ENCODE results near the gene CNTNAP2.

CNTNAP2 gene

GRCh38 chr7:147978651-147979050 is 1862.0 kb downstream of the CNTNAP2 start:
- TF ChIP-seq, protein P1, sequence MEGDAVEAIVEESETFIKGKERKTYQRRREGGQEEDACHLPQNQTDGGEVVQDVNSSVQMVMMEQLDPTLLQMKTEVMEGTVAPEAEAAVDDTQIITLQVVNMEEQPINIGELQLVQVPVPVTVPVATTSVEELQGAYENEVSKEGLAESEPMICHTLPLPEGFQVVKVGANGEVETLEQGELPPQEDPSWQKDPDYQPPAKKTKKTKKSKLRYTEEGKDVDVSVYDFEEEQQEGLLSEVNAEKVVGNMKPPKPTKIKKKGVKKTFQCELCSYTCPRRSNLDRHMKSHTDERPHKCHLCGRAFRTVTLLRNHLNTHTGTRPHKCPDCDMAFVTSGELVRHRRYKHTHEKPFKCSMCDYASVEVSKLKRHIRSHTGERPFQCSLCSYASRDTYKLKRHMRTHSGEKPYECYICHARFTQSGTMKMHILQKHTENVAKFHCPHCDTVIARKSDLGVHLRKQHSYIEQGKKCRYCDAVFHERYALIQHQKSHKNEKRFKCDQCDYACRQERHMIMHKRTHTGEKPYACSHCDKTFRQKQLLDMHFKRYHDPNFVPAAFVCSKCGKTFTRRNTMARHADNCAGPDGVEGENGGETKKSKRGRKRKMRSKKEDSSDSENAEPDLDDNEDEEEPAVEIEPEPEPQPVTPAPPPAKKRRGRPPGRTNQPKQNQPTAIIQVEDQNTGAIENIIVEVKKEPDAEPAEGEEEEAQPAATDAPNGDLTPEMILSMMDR (IDR thresholded peaks at IDR 0.05): no peak
- DNase-seq (ENCODE audit: low spot score): no peak
- no peak overlapping the region for H3K27ac ChIP-seq
- H3K4me3 ChIP-seq: no peak overlapping the region

DNA sequence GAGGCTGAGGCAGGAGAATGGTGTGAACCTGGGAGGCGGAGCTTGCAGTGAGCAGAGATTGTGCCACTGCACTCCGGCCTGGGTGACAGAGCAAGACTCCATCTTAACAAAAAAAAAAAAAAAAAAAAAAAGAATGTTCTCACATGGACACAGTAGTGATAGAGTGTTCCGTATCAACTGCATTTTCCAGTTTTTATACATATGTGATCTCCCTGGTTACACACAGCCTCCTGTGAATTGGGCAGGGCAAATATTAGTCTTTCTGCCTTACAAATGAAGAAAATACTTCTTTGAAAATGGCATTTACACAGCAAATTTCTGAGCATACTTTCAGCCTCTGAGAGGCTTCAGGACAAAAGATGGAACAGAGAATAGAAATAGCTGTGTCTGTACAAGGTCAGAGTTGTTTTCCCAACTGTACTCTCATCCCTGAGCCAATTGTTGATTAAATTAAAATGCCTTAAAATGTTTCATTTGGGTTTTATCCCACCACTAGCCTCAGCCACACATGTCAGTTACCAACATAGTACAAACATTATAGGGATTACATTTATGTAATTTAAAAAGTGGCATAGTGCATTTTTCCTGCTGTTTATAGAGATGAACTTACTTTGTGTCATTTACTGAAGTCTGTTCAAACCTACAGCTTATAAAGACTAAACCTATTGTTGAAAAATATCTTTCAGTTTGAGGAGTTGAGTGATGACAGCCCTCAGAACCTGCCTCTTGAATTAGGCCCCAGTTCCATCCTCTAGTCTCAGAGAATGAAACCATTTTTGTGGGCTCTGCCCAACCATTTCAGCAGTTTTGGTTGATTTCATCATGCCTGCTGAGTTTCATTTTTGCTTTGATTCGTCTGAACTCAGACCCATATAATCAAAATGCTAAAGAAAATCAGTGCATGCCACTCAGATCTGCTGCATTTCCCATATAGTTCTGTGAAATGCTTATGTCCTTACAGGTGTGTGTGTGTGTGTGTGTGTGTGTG is 1864.5 kb downstream of the CNTNAP2 start:
- TF ChIP-seq, protein P1 (IDR thresholded peaks at IDR 0.05): no peak
- no peak for DNase-seq (ENCODE audit: low spot score)
- no peak overlapping the region for H3K4me3 ChIP-seq
- no peak overlapping the region for H3K27ac ChIP-seq

DNA sequence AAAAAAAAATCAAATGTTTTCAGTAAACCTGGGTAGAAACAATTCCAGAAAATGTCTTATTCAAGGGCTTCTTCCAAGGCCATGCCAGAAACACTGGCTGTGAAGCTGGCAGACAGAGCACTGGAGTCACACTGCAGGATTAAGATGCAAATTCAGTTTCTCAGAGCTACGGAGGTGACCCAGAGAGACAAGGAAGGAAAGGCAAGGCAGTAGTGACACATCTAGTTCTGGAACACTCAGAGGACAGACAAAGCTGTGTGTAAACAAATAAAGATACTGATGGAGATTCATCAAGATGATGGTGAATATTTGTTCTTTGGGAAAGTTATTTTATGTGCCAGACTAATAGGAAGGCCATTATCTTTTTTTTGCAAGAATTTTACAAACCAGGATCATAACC is 1865.7 kb downstream of the CNTNAP2 start:
- H3K27ac ChIP-seq: no peak overlapping the region
- no peak overlapping the region for H3K4me3 ChIP-seq
- DNase-seq (ENCODE audit: low spot score): no peak
- TF ChIP-seq, protein P1 (IDR thresholded peaks at IDR 0.05): no peak

DNA sequence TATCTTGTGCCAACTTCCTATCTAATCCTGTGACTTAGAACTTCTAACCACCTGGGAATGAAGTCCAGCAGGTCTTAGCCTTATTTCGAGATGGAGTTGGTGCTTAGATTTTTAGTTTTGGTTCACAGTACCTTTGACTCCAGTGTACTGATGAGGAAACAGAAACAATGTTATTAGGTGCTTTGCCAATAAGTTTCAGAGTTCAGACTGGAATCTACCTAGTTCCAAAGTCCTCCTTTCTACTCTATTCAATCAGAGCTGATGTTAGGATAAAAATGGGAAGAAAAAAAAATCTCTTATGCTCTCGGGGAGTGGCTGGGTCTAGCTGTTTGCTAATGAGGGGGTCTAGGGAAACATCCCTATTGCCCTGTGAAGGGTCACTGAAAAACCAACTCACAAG is 1867.7 kb downstream of the CNTNAP2 start:
- H3K4me3 ChIP-seq: no peak overlapping the region
- TF ChIP-seq, protein P1 (IDR thresholded peaks at IDR 0.05): no peak
- DNase-seq (ENCODE audit: low spot score): no peak
- no peak overlapping the region for H3K27ac ChIP-seq

GRCh38 chr7:147990079-147990478 is 1873.5 kb downstream of the CNTNAP2 start:
- TF ChIP-seq, protein P1 (IDR thresholded peaks at IDR 0.05): no peak
- Histone ChIP-seq H3K4me3 (no peak overlapping the region), H3K27ac (no peak overlapping the region)
- no peak for DNase-seq (ENCODE audit: low spot score)

DNA sequence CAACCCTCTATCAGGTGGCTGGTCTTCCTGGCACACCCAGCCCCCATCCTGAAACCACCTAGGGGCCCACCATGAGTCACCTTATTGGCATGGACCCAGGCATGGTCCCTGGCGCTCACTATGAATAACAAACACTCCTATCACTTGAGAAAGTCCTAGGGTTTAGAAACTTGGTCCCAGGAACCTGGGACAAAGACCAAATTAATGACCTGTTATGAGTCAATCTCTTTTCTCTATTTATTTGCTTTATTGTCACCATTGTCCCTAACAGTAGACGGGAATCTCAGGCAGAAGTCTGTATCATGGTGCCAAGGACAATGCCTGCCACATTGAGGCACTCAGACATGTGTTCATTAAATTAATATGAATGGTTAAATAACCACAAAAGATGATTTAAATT is 1874.3 kb downstream of the CNTNAP2 start:
- Histone ChIP-seq H3K4me3 (no peak overlapping the region), H3K27ac (no peak overlapping the region)
- TF ChIP-seq, protein P1 (IDR thresholded peaks at IDR 0.05): no peak
- no peak for DNase-seq (ENCODE audit: low spot score)

GRCh38 chr7:147992698-147993097 is 1876.1 kb downstream of the CNTNAP2 start:
- TF ChIP-seq, protein P1 (IDR thresholded peaks at IDR 0.05): no peak
- Histone ChIP-seq H3K27ac (no peak overlapping the region), H3K4me3 (no peak overlapping the region)
- no peak for DNase-seq (ENCODE audit: low spot score)

Measured in coronary artery (tissue), 2 donors.